GM18907 (cell line): Measurements from ENCODE around the gene KDM7A.

Source experiments
- ATAC-seq: cut with Tn5 transposase; IDR thresholded peaks from one replicate; pipeline ENCODE4 v1.9.1; 2021; ENCODE audit warnings: mild to moderate bottlenecking, moderate library complexity; ENCODE audit not compliant: unreplicated experiment

Gene KDM7A

GRCh38 chr7:140057143-140057535 lies 119.6 kb downstream of the KDM7A start:
- ATAC-seq = no peak

GRCh38 chr7:140056431-140057142 lies 120.2 kb downstream of the KDM7A start:
- ATAC-seq = no peak

GRCh38 chr7:140055833-140056232 lies 121.0 kb downstream of the KDM7A start:
- no peak for ATAC-seq

DNA sequence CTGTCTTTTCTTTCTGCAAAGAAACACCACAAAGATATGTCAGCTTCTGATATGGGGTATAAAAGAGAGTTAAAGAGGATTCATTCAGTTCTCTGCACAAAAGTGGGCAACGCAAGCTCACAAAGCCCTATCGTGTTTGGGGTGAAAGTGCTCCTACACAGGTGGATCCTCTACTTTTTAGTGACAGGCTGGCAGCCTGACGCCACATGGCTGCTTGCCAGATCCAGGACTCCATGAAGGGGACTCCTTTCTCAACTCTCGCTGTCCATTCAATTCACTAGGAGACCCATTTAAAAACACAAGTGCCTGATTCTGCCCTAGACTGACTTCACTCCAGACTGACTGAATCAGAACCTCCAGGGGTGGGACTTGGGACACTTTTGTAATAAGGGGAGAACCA lies 122.0 kb downstream of the KDM7A start:
- no peak for ATAC-seq

DNA sequence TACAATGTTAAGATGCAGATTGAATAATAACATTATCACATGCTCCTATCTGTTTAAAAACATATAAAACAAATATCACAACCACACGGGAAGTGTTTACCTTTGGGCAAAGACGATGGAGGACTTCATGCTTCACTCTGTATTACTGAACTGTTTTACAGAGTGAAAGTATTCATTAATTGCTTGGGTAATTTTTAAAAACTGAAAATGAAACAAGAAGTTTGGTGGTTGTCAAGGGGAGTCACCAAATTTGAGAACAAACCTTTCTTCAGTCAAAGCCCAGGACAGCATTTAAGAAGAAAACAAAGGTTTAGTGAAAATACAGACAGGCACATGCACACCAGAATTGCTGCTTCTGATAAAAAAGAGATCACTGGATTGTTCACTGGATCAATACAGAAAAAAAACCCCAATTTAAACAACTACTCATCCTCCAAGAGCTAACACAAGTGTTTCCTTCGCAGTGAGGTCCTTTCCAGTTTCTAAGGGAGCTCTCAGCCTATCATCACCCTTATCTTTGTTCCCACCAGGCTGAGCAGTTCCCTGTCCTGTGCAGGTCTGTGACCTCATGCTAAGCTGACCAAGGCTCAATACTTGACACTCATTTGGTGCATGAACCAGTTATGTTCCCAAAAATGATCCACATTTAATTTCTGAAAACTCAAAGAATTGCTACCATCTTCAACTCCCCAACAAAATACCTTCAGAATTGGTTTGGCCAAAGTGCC lies 122.8 kb downstream of the KDM7A start:
- peak; percentile 87 for ATAC-seq

GRCh38 chr7:140051820-140052219 lies 125.0 kb downstream of the KDM7A start:
- no peak for ATAC-seq

GRCh38 chr7:140050100-140050499 lies 126.7 kb downstream of the KDM7A start:
- no peak for ATAC-seq

DNA sequence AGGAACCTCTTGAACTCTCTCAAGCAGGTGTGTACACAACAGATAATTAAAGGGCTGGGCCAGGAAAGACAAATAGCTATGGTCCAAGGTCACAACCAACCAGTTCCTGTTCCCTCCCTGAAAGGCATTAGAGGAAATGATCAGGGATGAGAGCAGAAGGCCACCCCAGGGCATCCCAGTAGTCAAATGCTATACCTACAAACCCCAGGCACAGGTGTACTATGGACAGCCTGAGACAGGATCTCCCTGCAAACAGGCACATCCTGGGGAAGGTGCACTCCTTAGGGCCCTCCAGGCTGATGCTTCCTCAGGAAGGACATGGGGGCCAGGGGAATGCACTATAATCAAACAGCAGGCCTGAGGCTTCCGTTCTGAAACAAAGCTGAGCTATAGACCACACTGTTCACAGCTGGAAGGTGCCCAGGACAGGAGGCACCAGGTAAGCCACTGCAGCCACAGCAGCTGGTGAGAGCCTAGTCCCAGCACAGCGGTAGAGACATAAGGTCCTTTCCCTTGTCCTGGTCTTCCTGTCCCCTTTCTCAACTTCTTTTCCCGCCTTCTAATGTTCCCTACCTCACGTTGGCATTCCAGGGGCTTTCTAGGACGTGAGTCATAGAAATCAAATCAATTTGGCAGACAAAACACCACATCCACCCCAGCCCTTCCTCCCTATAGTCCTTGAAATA lies 127.3 kb downstream of the KDM7A start:
- no peak for ATAC-seq

DNA sequence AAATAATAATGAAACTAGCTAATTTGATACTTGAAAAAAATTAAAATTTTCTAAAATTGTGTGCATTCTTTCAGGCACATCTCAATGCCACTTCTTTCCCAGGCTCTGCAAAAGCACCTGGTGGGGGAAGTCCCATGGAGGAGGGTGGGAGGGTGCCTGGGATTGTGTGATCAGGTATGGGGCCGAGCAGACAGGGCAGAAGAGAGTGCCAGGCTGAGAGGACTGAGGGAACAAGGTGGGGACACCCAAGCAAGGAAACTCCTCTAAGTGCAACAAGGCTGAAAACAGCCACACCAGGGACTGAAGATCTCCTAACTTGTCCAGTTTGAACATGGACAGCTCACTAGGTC lies 127.8 kb downstream of the KDM7A start:
- no peak for ATAC-seq

- ATAC-seq = no peak
Measured at GRCh38 chr7:140048138-140048537, 128.6 kb downstream of the KDM7A start.

DNA sequence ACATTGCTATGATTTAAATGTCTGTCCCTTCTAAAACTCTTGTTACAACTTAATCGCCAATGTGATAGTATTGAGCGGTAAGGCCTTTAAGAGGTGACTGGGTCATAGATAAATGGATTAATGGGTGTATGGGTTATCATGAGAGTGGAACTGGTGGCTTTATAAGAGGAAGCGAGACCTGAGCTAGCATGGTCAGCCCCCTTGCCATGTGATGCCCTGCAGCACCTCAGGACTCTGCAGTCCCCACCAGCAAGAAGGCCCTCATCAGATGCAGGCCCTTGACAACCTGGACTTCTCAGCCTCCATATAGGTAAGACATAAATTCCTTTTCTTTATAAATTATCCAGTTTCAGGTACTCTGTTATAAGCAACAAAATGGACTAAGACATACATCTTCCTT lies 129.6 kb downstream of the KDM7A start:
- no peak for ATAC-seq

GRCh38 chr7:140045697-140046096 lies 131.1 kb downstream of the KDM7A start:
- ATAC-seq = no peak

- no peak for ATAC-seq
Measured at GRCh38 chr7:140044251-140044650, 132.5 kb downstream of the KDM7A start.

GRCh38 chr7:140042386-140042670 lies 134.5 kb downstream of the KDM7A start:
- no peak for ATAC-seq

DNA sequence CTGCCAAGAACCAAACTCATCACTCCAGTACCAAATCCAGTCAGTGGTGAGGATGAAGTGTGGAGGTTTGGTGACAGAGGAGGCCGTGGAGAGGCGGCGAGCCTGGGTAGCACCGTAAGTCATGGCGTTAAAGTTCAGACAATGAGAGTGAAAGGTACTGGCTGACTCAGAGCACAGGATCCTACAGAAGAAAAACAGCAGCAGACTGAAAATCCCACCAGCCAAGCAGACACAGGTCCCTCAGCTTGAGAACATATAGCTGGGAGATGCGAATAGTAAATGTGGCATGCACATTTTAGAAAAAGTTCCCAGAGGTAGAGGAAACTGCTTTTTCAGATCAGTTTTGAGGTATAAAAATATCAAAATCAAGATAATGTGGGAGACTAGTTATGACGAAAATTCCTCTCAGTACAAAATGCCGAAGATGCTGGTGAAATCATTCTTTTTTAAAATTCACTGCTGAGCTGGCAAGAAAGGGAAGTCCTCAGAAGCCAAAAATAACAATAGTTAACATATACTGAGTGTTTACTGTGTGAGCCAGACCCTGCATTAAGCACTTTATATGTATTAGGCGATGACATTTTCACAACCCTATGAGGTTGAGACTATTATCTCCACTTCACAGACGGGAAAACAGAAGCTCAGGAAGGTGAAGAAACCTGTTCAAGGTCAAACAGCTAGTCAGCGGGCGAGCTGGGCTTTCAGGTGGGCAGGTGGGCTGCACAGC lies 135.0 kb downstream of the KDM7A start:
- no peak for ATAC-seq

GRCh38 chr7:140039896-140040295 lies 136.9 kb downstream of the KDM7A start:
- ATAC-seq = no peak

DNA sequence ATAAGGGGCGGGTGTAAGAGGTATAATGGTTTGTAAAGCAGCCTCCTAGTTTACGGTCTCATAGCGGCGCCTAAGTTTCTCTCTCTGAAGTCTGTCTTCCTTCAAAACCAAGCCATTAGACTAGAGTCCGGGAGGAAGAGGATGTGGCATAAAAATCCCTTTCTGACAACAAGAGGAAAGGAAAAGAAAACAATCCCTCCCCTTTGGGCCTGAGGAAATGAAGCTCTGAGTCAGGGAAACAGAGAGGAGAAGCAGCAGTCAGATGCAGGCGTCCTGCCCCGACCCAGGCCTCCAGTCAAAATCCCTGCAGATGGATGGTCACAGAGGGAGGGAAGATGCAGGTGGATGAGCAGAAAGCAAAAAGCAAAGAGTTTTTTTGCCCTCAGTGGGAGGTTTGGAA lies 137.7 kb downstream of the KDM7A start:
- no peak for ATAC-seq

DNA sequence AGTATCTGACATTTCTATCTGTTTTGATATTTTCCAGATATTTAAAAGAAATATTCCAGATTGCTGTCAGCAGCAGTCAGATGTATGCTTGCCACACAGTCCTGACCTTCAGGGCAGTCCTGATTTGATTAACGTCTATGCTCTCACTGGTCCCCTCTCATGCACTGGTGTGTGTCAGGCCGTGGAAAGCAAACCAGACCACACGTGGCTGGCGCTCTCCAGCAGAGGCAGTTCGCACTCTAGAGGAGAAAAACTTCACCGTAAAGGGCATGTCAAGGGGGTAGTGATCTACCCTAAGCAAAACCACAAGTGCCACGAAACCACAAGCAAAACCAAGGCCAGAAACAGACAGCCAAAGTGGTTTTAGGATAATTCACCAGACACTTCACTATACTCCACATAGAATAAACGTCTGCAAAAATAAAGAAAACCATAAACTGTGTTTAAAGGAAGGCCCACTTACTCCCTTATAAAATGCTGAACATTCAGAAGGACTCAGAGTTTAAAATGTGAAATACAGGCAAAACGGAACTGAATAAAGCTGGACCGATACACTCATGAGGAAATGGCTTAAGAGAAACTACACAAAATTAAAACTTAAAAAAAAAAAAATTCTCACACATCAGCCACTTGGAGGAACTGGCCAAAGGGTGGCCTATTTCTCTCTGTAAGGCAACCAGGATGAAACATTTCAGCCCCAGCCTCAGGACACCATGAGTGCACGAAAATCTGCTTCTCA lies 140.4 kb downstream of the KDM7A start:
- peak; percentile 65 for ATAC-seq

DNA sequence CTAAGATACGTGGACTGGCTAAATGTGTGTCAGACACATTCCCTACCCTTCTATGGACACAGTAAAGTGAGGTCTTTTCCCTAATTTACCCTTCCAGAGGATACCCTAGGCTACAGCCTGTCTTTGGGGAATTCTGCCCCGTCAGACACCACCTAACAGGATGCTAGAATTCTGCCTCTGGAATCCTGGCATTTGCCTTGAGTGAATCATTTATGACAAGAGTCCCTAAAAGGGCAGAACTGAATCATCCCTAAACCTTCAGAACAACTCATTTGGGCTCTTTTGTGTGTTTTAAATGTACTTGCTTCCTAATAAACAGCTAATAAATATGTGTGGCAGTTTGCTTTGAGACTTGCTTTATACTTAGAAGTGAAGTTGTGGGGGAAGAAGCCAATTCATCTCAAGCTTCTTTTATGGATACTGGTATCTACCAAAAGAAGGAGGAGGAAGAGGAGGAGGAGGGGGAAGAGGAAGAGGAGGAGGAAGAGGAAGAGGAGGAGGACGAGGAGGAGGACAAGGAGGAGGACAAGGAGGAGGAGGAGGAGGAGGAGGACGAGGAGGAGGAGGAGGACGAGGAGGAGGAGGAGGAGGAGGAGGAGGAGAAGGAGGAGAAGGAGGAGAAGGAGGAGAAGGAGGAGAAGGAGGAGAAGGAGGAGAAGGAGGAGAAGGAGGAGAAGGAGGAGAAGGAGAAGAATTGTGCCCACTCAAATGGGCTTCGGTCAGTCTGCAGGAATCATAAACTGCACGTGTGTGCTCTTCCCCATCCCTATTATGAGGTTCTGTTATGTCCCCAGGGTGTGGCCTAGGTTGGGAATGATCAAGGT lies 141.2 kb downstream of the KDM7A start:
- no peak for ATAC-seq
